KOPT-K1 (cell line): Measurements from ENCODE around the gene ATP8B3.

ENCODE experiments used
- H3K27ac ChIP-seq: fragments of 200-600 bp; sonication (generic); 2 replicates; pipeline ENCODE4 v1.5.1; 2016; ENCODE audit warnings: antibody characterized with exemption, mild to moderate bottlenecking, low read depth, low read length; ENCODE audit not compliant: poor library complexity, severe bottlenecking
- H3K36me3 ChIP-seq: fragments of 200-600 bp; sonication (generic); 2 replicates; pipeline ENCODE4 v1.5.1; 2017; ENCODE audit warnings: antibody characterized with exemption, mild to moderate bottlenecking, low read length, moderate library complexity; ENCODE audit not compliant: insufficient read depth
- H3K9me3 ChIP-seq: fragments of 200-600 bp; sonication (generic); 2 replicates; pipeline ENCODE4 v1.5.1; 2017; ENCODE audit warnings: antibody characterized with exemption, low read length, mild to moderate bottlenecking; ENCODE audit not compliant: insufficient read depth, poor library complexity, severe bottlenecking

The ATP8B3 gene

DNA sequence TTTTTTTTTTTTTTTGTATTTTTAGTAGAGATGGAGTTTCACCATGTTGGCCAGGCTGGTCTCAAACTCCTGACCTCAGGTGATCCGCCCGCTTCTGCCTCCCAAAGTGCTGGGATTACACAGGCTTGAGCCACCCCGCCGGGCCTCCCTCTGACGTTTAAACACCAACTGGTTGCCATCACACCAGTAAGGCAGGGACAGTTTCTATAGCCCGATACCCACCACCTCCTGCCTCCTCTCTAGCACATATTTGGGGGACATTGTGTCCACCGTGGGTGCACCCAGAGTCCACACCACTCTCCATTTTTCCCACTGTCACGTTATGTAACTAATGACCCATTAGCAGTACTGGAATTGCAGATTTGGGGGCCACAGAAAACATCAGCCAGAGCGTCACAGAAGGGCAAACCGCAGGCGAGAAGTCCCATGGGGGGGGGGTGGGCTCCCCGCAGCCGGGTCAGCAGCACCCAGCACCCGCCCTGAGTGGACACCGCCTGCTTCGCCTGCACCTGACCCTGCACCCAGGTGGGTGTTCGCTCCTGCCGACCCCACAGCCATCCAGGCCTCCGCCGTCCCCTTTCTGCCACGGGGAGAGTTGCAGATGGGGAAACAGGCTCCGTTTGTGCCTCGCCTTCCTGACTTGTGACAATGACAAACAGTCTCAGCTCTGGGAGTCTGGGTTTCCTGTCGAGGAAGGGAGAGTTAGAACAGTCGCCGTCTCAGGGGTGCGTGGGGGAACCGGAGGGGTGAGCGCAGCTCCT, 55.2 kb downstream of the ATP8B3 start:
- H3K27ac ChIP-seq = no peak overlapping the region
- no peaks in the 10 kb centered on the region for H3K36me3 ChIP-seq
- no peaks in the 10 kb centered on the region for H3K9me3 ChIP-seq

DNA sequence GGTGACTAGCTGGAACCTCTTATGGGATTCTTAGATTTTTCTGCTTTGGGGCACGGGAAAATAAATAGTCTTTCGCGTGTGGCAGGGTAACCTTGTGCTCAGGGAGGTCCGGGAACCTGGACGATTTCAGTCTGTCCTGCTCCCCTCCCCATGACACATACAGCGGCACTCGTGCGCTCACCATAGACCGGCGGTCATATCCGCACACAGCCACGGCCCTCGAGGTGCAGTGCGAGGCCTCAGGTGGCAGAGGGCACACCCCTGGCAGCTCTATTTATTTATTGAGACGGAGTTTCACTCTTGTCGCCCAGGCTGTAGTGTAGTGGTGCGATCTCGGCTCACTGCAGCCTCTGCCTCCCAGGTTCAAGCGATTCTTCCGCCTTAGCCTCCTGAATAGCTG, 55.8 kb downstream of the ATP8B3 start:
- Histone ChIP-seq H3K27ac (no peak overlapping the region), H3K36me3 (no peaks in the 10 kb centered on the region), H3K9me3 (no peaks in the 10 kb centered on the region)

DNA sequence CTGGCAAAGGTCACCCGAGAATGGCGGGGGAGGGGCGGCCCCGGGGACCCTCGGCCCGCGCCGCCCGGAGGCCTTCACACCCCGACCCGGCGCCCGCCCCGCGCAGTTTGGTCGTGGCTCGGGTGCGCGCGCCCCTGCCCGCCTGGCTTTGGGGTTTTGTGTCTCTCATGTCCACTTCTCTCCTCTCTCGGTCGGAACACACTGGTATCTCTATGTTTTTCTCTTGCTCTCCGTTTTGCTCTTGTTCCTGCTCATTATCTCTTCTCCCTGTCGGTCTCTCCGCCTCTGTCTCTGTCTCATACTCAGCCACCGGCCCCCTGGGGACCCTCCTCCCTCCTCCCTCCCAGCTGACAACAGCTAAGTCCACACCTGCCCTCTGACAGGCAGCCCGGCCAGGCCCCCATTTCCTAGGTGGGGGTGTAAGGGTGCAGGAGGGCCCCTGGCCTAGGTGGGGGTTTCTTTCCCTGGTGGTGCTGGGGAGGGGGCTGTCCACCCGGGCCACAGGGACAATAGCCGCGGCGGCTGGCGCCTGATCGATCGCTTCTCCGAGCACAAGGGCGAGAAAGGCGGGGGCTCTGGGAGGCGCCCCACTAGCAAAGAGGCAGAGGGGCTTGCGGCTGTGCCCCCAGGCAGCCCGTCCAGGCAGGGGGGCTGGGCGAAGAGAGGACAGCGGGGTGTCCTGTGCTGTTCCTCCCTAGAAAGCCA, 56.5 kb downstream of the ATP8B3 start:
- H3K9me3 ChIP-seq = no peaks in the 10 kb centered on the region

DNA sequence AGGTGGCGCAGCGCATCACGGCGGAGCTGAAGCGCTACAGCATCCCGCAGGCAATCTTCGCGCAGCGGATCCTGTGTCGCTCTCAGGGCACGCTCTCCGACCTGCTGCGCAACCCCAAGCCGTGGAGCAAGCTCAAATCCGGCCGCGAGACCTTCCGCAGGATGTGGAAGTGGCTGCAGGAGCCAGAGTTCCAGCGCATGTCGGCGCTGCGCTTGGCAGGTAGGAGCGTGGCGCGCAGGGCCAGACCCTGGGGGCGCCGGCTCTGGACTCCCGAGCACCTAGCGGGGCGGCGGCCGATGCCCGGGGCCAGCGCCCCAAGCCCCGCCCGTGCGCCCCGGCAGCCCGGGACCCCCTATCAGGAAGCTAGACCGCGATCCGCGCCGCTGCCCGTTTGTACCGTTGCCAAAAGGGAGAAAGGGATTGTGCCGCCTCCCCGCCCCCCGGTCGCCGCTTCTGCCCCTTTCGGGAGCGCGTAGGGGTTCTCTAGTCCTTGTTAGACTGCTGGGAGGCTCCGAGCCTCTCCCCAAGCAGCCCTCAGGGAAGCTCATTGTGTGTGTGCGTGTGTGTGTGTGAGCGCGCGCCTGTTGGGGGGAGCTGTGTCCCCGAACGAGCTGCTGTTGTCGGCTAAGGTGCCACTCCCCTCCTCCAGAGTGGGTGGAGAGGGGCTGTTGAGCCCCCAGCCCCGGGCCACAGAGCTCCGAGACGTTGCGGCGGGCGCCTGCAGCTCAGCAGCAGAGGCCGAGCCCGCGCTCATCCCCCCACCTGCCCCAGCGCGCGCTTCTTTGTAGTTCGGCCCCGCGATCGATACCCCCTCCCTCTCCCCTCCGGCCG, 57.2 kb downstream of the ATP8B3 start:
- no peak overlapping the region for H3K27ac ChIP-seq
- H3K9me3 ChIP-seq = no peaks in the 10 kb centered on the region
- H3K36me3 ChIP-seq = no peaks in the 10 kb centered on the region

More for the DNA sequence above, 56.5 kb downstream of the ATP8B3 start:
- Histone ChIP-seq H3K36me3 (no peaks in the 10 kb centered on the region), H3K27ac (no peak overlapping the region)

DNA sequence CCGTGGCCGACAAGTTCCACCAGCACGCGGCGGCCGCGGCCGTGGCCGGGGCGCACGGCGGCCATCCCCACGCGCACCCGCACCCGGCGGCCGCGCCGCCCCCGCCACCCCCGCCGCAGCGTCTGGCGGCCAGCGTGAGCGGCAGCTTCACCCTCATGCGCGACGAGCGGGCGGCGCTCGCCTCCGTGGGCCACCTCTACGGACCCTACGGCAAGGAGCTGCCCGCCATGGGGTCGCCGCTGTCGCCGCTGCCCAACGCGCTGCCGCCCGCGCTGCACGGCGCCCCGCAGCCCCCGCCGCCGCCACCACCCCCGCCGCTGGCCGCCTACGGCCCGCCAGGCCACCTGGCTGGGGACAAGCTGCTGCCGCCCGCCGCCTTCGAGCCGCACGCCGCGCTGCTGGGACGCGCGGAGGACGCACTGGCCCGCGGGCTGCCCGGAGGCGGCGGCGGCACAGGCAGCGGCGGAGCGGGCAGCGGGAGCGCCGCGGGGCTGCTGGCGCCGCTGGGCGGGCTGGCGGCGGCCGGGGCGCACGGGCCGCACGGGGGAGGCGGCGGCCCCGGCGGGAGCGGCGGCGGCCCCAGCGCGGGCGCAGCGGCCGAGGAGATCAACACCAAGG, 57.9 kb downstream of the ATP8B3 start:
- Histone ChIP-seq H3K27ac (no peak overlapping the region), H3K36me3 (no peaks in the 10 kb centered on the region), H3K9me3 (no peaks in the 10 kb centered on the region)

DNA sequence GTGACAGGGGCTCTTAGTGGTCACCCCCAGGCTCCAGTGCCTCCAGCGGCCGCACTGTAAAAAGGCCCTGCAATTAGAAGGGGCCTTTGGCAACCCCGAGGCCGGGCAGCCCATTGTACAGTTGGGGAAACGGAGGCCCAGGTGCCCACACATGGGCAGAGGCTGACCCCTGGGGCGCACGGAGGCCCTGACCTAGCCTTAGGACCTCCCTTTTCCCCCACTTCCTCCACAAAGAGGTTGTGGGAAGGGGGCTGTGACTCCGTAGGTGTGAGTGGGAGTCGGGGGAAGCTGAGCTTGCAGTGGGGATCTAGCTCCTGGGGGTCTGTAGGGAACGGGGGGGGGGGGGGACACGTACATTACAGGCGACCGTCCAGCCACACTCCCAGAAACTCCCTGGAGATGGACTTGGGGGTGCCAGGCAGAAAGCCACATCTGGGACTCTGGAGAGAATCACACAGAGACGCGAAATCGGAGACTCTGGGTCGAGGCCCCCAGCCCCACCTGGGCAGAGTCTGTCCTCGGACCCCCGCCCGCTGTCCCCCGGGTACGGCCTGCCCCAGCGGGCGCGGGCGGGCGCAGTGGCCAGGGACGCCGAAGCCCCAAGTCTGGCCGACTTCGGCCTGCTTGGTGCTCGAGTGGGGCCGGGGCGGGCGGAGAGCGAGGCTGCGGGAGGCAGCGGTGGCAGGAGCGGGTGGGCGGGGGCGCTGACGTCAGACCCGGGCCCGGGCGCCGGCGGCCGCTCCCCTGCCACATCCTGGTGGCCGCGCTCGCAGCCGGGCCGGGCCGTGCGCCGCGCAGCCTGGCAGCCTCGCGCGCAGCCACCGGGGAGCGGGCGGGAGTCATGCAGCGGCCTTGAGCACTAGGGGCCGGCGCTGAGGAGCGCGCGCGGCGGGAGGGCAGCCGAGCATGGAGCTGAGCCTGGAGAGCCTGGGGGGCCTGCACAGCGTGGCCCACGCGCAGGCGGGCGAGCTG, 59.0 kb downstream of the ATP8B3 start, which contains the start of gene ONECUT3:
Gene ONECUT3 (plus strand): TSS at position 750 of the 972 bp plus-strand sequence. CDS start 157 bp downstream, at position 907.
- no peaks in the 10 kb centered on the region for H3K36me3 ChIP-seq
- no peaks in the 10 kb centered on the region for H3K9me3 ChIP-seq
- H3K27ac ChIP-seq = no peak within 1 kb of the TSS

DNA sequence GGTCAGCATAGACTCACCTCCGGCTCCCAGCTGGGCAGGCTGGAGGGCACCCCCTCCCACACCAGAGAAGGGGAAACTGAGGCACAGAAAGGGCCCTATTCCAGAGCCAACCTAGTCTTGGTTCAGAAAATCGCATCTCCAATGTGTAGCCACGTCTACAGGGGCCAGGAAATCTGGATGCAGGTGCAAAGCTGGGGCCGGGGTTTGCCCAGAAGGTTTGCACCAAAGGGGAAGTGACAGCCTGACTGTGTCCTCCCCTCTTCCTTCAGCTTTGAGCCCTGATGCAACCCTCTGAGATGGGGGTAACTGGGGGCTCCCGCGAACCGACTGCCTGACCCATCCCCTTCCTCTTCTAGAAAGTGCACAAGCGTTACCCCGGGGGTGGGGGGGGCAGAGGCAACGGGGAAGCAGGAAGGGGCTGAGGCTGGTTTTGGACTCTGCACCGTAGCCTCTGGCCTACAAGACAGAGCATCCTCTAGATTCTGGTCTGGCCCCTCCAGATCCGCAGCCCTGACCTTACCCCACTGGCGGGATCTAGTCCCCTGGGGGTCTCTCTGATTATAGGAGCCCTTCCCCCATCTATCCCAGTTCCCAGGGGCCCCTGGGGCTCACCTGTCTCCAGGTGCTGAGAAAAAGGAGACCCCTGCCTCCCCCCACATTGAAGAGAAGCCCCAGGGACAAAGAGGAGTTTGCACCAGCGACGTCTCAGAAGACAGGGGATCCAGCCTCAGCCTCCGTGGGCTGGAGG, 59.9 kb downstream of the ATP8B3 start:
- H3K9me3 ChIP-seq = no peaks in the 10 kb centered on the region
- no peak overlapping the region for H3K27ac ChIP-seq
- H3K36me3 ChIP-seq = no peaks in the 10 kb centered on the region

DNA sequence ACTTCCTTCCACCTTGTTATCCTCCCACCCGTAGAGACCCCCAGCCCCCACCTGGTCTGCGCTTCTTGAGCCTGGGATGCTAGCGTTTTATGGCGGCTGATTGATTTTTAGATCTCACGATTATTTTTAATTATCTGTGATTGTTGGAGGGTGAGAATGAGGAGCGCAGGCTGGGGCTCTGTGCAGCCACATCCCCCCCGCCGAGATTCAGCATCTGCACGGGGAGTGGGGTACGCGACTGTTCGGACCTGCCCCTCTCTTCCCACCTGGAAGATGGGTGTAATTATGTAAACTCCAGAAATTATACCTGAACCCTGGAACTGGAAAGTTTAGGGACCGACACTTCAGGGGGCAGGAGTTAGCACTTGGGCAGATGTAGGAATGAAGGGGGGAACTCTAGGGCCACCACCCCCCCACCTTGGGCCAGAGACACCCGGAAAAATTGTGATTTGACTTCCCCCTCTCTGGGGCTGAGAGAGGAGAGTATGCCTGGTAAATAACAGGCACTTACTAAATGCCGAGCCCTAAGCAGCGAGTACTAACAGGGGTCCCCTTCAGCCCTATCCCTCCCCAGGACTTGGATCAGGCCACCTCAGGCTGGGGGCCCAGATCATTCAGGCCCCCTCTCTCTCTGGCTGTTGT, 60.6 kb downstream of the ATP8B3 start:
- H3K36me3 ChIP-seq = no peaks in the 10 kb centered on the region

DNA sequence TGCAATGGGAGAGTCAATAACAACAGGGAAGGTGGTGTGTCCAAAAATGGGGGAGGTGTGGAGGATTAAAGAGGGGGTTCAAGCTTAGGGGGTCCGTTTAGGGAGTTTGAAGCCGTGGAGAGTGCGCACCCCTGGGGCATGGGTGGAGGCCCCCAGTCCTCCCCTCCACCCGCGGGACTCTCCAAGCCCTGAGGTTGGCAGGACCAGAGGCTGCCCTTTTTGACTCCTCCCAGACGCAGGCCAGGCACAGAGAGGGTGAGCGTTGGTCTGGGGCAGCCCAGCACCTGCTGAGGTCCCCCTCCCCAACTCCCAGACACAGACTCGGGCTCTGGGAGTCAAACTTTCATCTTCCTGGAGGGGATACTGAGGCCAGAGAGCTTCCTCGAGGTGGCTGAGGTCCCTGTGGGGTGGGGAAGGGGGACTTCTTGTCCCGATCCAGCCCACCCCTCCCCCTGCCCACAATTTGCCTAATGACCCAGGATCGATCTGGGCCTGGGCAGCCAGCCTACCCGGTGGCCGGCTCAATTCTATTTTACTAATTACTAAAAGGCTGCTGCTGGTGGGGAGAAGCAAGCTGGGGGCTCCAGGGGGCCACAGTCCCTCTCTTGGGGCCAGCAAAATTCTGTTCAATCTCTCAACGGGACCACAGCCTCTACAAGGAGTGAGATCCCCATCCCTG, 61.6 kb downstream of the ATP8B3 start:
- no peaks in the 10 kb centered on the region for H3K9me3 ChIP-seq
- no peak overlapping the region for H3K27ac ChIP-seq
- no peaks in the 10 kb centered on the region for H3K36me3 ChIP-seq

More for the DNA sequence above, 60.6 kb downstream of the ATP8B3 start:
- Histone ChIP-seq H3K27ac (no peak overlapping the region), H3K9me3 (no peaks in the 10 kb centered on the region)

DNA sequence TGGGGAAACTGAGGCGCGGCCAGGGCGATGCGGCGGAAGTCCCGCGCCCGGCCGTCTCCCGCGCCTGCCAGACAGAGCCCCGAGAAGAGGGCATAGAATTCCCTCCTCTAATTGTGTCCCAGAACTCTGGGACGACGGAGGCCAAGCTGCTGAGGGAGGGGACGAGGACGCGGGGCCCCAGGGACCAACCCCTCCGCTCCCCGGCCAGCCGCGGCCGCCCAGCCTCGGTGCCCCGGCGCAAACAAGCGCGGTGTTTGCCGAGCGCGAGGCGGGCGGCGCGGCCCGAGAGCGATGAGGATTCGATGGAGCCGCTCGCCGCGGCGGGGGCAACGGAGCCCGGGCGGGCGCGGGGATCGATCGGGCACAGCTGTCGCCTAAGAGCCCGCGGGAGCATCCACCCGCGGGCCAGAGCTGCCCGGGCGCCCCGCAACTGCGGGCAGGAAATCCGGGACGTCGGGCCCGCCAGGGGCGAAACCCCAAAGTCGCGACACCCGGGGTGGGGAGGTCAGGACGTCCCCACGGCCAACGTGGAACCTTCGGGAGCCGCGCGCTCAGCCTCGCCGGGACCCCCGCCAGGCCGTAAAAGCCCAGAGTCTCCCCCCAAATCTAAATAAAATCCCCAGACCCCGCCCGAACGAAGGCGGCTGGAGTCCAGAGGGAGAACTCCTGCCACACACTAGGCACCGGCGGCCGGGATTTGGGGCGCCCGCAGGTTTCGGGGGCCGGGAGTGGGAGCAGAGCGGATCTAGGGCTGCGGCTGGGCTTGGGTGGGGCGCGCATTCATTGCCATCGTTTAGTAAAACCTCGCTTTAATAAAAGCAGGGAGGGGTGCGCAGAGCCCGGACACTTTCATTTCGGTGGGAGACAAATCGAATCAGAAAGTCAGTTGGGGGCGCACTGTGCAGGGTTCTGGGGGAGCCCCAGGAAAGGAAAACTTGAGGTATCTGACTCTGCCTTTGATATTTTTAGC, 62.4 kb downstream of the ATP8B3 start:
- Histone ChIP-seq H3K36me3 (no peaks in the 10 kb centered on the region), H3K27ac (no peak overlapping the region), H3K9me3 (no peaks in the 10 kb centered on the region)

DNA sequence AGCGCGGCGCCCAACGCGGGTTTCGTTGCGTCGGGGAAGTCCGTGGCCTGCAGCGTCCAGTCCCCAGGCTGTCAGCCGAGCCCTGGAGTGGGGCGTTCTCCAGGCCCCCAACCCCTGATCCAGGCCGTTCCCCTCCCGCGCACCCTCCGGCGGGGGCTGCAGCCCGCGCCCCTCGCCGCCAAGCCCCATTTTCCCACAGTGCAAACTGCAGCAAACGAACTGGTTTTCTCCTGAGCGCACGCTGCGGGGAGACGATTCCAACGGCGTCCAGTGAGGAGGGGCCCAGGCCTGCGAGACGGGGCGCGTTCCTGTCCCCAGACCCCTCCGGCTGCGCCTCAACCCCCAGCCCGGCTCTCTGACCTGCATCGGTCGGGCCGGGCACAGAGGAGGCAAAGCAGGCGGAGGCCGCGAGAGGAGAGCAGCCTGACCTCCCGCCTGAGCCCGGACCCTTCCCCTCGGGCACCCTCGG, 63.2 kb downstream of the ATP8B3 start:
- no peaks in the 10 kb centered on the region for H3K36me3 ChIP-seq
- no peaks in the 10 kb centered on the region for H3K9me3 ChIP-seq
- no peak overlapping the region for H3K27ac ChIP-seq
